HepG2 (cell line): ENCODE data around the gene CAMK1D. TPM values are rescaled to one million over a fixed set of nuclear protein-coding genes. Genes with fewer than 3 reads are reported as not detected.

Experiments used
- ATAC-seq: fragments of 200-7000 bp; cut with Tn5 transposase; 3 replicates; pipeline ENCODE4 v1.9.1; 2020; ENCODE audit warnings: mild to moderate bottlenecking, moderate library complexity
- BruUV-seq: library from RNA; stranded (reverse); fragments of 400-500 nt; replicated peaks from 2 replicates; lab custom pipeline; 2021; lab: Mats Ljungman, UMichigan
- CTCF ChIA-PET: fragments of 300-600 bp; formaldehyde crosslinking; extraction: SDS; loops from one replicate; lab custom pipeline; 2021; ENCODE audit warnings: low total read pairs, inconsistent platforms, low intra/inter-chr PET ratio; lab: Yijun Ruan, JAX
- POLR2A ChIA-PET: fragments of 350-600 bp; sonication (Branson Sonifier 250); formaldehyde crosslinking; loops from one replicate; lab custom pipeline; 2020; ENCODE audit warnings: antibody characterized with exemption, inconsistent platforms; lab: Yijun Ruan, JAX
- DNase-seq: peaks from one replicate; pipeline ENCODE4 v3.0.0-alpha.2; 2015; ENCODE audit warnings: low spot score
- FAIRE-seq: peaks from 3 replicates; lab custom pipeline; 2011; peaks lifted over from hg19 to GRCh38; lab: Jason Lieb, UNC
- H2AFZ ChIP-seq: one replicate; pipeline ENCODE4 v1.6.1; 2011; ENCODE audit warnings: low read length, inconsistent platforms
- H3K27ac ChIP-seq: fragments of 300-600 bp; 3 replicates; pipeline ENCODE4 v1.8.0; 2011; ENCODE audit warnings: mixed run types, mild to moderate bottlenecking, mixed read lengths, low read length, inconsistent platforms; ENCODE audit not compliant: insufficient read depth; ENCODE audit errors: extremely low read length
- H3K27me3 ChIP-seq, 2 experiments: fragments of 200-600 bp in 1 of 2; 2 replicates in 1 of 2; 3 replicates in 1 of 2; pipeline versions ENCODE4 v1.6.0 to v1.8.0; 2011; ENCODE audit warnings: low read length in 2 of 2, mild to moderate bottlenecking in 2 of 2, moderate library complexity in 2 of 2, inconsistent platforms in 1 of 2; ENCODE audit not compliant: insufficient read depth in 2 of 2, control insufficient read depth in 1 of 2
- H3K36me3 ChIP-seq, 2 experiments: fragments of 200-600 bp in 1 of 2; replicated peaks in 1 of 2; 2 replicates in 1 of 2; 3 replicates in 1 of 2; pipeline versions ENCODE4 v1.5.1 to v1.8.0; 2011; ENCODE audit warnings: low read length in 2 of 2, inconsistent platforms in 1 of 2; ENCODE audit not compliant: insufficient read depth in 2 of 2, control insufficient read depth in 1 of 2
- H3K4me1 ChIP-seq: 2 replicates; pipeline ENCODE4 v1.5.1; 2012; ENCODE audit warnings: low read length, inconsistent platforms; ENCODE audit not compliant: insufficient read depth
- H3K4me2 ChIP-seq: 2 replicates; pipeline ENCODE4 v1.6.0; 2011; ENCODE audit warnings: low read depth, low read length, inconsistent platforms
- H3K4me3 ChIP-seq, 3 experiments: fragments of 200-600 bp in 1 of 3; sonication (generic), shearing (Covaris generic) in 1 of 3; replicated peaks in 1 of 3; 2 replicates each; pipeline ENCODE4 v1.5.1; 2011 to 2016; ENCODE audit warnings: low read length in 3 of 3, inconsistent platforms in 2 of 3, low read depth in 2 of 3, mild to moderate bottlenecking in 2 of 3, control low read depth in 1 of 3, mixed read lengths in 1 of 3; ENCODE audit not compliant: insufficient read depth in 1 of 3
- H3K79me2 ChIP-seq: one replicate; pipeline ENCODE4 v1.6.1; 2011; ENCODE audit warnings: low read length, inconsistent platforms; ENCODE audit not compliant: insufficient read depth
- H3K9ac ChIP-seq: 2 replicates; pipeline ENCODE4 v1.6.0; 2011; ENCODE audit warnings: mild to moderate bottlenecking, low read depth, low read length, inconsistent platforms; ENCODE audit not compliant: insufficient read depth
- H3K9me3 ChIP-seq: 2 replicates; pipeline ENCODE4 v1.5.1; 2012; ENCODE audit warnings: mild to moderate bottlenecking, low read length
- H4K20me1 ChIP-seq: 2 replicates; pipeline ENCODE4 v1.6.0; 2011; ENCODE audit warnings: inconsistent platforms, mild to moderate bottlenecking, low read length, moderate library complexity; ENCODE audit not compliant: insufficient read depth
- KLF6 ChIP-seq: IDR thresholded peaks from 2 replicates; pipeline ENCODE4 v1.8.0; 2016; ENCODE audit warnings: missing biosample characterization, missing genetic modification reagents
- NFE2 ChIP-seq: sonication (generic); formaldehyde crosslinking; IDR thresholded peaks from 2 replicates; pipeline ENCODE4 v1.4.0; 2020; ENCODE audit warnings: missing genetic modification reagents
- NR1H2 ChIP-seq: sonication (generic); formaldehyde crosslinking; IDR thresholded peaks from 2 replicates; pipeline ENCODE4 v1.8.1; 2022; ENCODE audit warnings: low read depth, missing genetic modification reagents, borderline replicate concordance
- NR2C2 ChIP-seq: sonication (generic); formaldehyde crosslinking; IDR thresholded peaks from 2 replicates; pipeline ENCODE4 v1.4.0; 2020; ENCODE audit warnings: missing genetic modification reagents, mild to moderate bottlenecking, moderate library complexity, borderline replicate concordance
- RARA ChIP-seq: IDR thresholded peaks from 2 replicates; pipeline ENCODE4 v1.6.1; 2016; ENCODE audit warnings: missing genetic modification reagents, missing compliant biosample characterization
- TFE3 ChIP-seq: IDR thresholded peaks from 2 replicates; pipeline ENCODE4 v1.6.1; 2016
- ZNF121 ChIP-seq: sonication (generic); formaldehyde crosslinking; IDR thresholded peaks from 2 replicates; pipeline ENCODE4 v1.5.0; 2020; ENCODE audit warnings: mild to moderate bottlenecking, missing genetic modification reagents
- ZNF274 ChIP-seq: sonication (generic); formaldehyde crosslinking; IDR thresholded peaks from 2 replicates; pipeline ENCODE4 v1.5.1; 2020; ENCODE audit warnings: mild to moderate bottlenecking, missing genetic modification reagents
- WGBS: methylation state at CpG from one replicate; pipeline ENCODE4 v1.1.6; 2017; ENCODE audit warnings: low lambda C conversion rate; 5-methylcytosine and 5-hydroxymethylcytosine counted together
- in situ Hi-C: cut with HindIII; loops from 2 replicates; pipeline ENCODE4 v1.10.0; 2017; ENCODE audit warnings: low pct_unique_long_range_greater_than_20kb; ENCODE audit not compliant: extremely low pct_ligation_motif_present
- intact Hi-C: fragments of 100-400 bp; cut with micrococcal nuclease; formaldehyde crosslinking; loops from one replicate; pipeline ENCODE4 v1.10.0; 2022; ENCODE audit not compliant: unreplicated experiment
- polyA plus RNA-seq, 8 experiments: library from polyadenylated mRNA; depleted of rRNA in 3 of 8; stranded (reverse) in 7 of 8; unstranded in 1 of 8; fragments of >200 nt; fragmentation: Illumina TruSeq in 4 of 8; extraction: Trizol in 4 of 8; gene quantifications; 2 replicates each; pipeline versions ENCODE4 v1.2.1 to v1.2.3, GENCODE V29; 2011 to 2016; ENCODE audit warnings: low read depth in 4 of 8, missing spikeins in 1 of 8, mixed read lengths in 1 of 8; ENCODE audit not compliant: insufficient read depth in 1 of 8
- total RNA-seq, 5 experiments: library from RNA; depleted of rRNA; stranded (reverse); fragments of >200 nt; fragmentation: Illumina TruSeq; extraction: Trizol; gene quantifications; 2 replicates each; pipeline ENCODE4 v1.2.3, GENCODE V29; 2016; ENCODE audit warnings: low read depth in 1 of 5

The CAMK1D gene
- total and polyA plus RNA-seq, 2 of the 13 experiments (the other 11 are each of a cell fraction or from before 2014, with no cell fraction given) = under 0.01 TPM; not detected in 1

- no peak overlapping the region for H3K4me3 ChIP-seq
- H2AFZ ChIP-seq = no peak overlapping the region
- intact Hi-C loops = no loop called here
- POLR2A ChIA-PET = no interaction called here
- H4K20me1 ChIP-seq = no peaks in the 10 kb centered on the region
- peak; percentile 34; the same call in 2 of the 3 replicates for ATAC-seq
- no peak overlapping the region for H3K27ac ChIP-seq
- in situ Hi-C loops = no loop called here
- H3K9me3 ChIP-seq = no peaks in the 10 kb centered on the region
- no peak for FAIRE-seq
- no peaks in the 10 kb centered on the region for H3K36me3 ChIP-seq
- H3K79me2 ChIP-seq = no peaks in the 10 kb centered on the region
- DNase-seq = no peak
- no peak overlapping the region for H3K4me2 ChIP-seq
- peaks cover 0 to 9% of the 10 kb centered on the region in 2 experiments; a peak in 2 of 5 replicates for H3K27me3 ChIP-seq
- CTCF ChIA-PET = no interaction called here
- no peak overlapping the region for H3K9ac ChIP-seq
- no TSS peak for BruUV-seq
- no peaks in the 10 kb centered on the region for H3K4me1 ChIP-seq
- peak; percentile 67 for TF ChIP-seq ZNF121
- TF ChIP-seq KLF6 = no peak
- TF ChIP-seq NR1H2 (CRISPR knock-in tag) = no peak
- no peak for TF ChIP-seq NFE2 (CRISPR knock-in tag)
- TF ChIP-seq TFE3 (CRISPR knock-in tag) = no peak
- TF ChIP-seq ZNF274 = no peak
- TF ChIP-seq RARA (CRISPR knock-in tag) = peak; percentile 30; the same call in 1 of the 2 replicates
- peak; percentile 61; the same call in 1 of the 2 replicates for TF ChIP-seq NR2C2 (CRISPR knock-in tag)
- 45% methylated on average over 27 of the region's 27 CpGs for WGBS
These were observed 489.9 kb downstream of the CAMK1D start for GRCh38 chr10:12838995-12839927.
